GM12874 (cell line): ENCODE data around the gene S1PR4.

Source experiments
- CTCF ChIP-seq: IDR thresholded peaks from 2 replicates; pipeline ENCODE4 v1.5.1; 2011; ENCODE audit warnings: low read depth, mild to moderate bottlenecking, control low read depth, low read length, moderate library complexity; ENCODE audit not compliant: insufficient read depth

S1PR4 gene

GRCh38 chr19:3176715-3177501, 1.7 kb upstream of the S1PR4 start:
- no peak for TF ChIP-seq CTCF

- 0 out of 2 replicates have a peak, but pooled peaks have one; percentile 4 for TF ChIP-seq CTCF
Measured at GRCh38 chr19:3178973-3179738, 587 bp downstream of the S1PR4 start.

GRCh38 chr19:3179739-3180293, 1.2 kb downstream of the S1PR4 start:
- TF ChIP-seq CTCF, result no peak

- no peak for TF ChIP-seq CTCF
Measured at GRCh38 chr19:3183721-3184641, 5.4 kb downstream of the S1PR4 start.

DNA sequence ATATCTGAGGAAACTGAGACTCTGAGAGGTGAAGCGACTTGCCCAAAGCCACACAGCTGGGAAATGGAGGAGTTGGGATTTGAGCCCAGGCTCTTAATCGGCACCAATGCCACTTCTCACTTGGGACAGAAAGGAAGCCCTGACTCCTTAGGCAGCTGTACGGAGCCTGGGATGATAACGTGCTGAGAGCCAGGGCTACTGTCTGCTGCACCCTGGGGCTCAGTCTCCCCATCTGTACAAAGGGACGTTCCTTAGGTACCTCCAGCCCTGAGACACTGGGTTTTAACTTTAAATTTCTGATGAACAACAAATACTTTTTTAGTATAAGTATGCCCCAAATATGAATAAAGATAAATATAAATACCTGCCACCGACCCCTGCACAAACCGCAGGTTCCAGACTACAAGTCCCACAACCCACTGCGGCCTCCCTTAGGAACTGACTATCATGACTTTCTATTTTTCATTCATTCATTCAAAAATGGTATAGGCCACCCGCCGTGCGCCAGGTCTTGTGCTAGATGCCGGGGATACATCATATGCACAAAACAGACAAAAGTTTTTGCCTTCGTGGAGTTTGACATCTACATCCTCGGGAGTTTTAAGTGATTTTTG, 6.4 kb downstream of the S1PR4 start:
- no peak for TF ChIP-seq CTCF

DNA sequence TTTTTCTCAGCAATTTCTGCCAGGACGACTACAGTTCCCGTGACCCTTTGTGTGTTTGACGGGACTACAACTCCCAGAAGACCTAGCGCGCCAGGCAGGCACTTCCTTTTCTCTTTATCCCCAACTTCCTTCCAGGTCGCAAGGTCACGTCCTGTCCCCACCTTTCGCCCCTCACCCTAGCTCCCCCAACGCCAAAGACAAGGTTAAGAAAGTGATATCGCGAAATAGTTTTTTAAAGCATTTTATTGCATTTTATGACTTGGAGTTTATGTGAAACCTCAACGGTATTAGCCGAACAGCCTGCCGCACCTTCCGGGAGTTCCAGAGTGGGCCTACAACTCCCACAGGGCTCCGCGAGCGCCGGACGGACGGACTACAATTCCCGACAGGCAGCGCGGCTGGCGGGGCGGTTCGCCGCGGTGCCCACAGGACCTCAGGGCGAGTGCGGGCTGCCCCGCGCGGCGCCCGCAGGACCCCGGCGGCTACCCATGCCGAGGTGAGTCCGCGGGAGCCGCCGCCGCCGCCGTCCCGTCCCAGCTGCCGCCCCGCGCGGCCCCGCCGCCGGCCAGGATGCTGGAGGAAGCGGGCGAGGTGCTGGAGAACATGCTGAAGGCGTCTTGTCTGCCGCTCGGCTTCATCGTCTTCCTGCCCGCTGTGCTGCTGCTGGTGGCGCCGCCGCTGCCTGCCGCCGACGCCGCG, 7.0 kb downstream of the S1PR4 start, which contains the start of gene NCLN:
Gene NCLN (plus strand): TSS at position 470 of the 699 bp plus-strand sequence. CDS start 101 bp downstream, at position 571.
- TF ChIP-seq CTCF, result no peak
